DND-41 (cell line): ENCODE results near the gene GNG12.

ENCODE experiments used
- ATAC-seq: fragments of 200-7000 bp; cut with Tn5 transposase; 3 replicates; pipeline ENCODE4 v1.9.1; 2021; ENCODE audit warnings: low read depth; ENCODE audit not compliant: insufficient read depth
- DNase-seq: peaks from one replicate; pipeline ENCODE4 v3.0.0-alpha.2; 2020
- H2AFZ ChIP-seq: 2 replicates; pipeline ENCODE4 v1.6.0; 2012; ENCODE audit warnings: low read depth, low read length
- H3K27ac ChIP-seq: 2 replicates; pipeline ENCODE4 v1.5.1; 2012; ENCODE audit warnings: low read length, inconsistent platforms
- H3K27me3 ChIP-seq: fragments of 200-600 bp; sonication (generic); 2 replicates; pipeline ENCODE4 v1.6.0; 2012; ENCODE audit warnings: low read length, mild to moderate bottlenecking, inconsistent platforms; ENCODE audit not compliant: insufficient read depth, poor library complexity
- H3K36me3 ChIP-seq: 2 replicates; pipeline ENCODE4 v1.5.1; 2012; ENCODE audit warnings: low read length, inconsistent platforms; ENCODE audit not compliant: insufficient read depth
- H3K4me1 ChIP-seq: 2 replicates; pipeline ENCODE4 v1.5.1; 2012; ENCODE audit warnings: mild to moderate bottlenecking, low read length; ENCODE audit not compliant: insufficient read depth
- H3K4me2 ChIP-seq: 2 replicates; pipeline ENCODE4 v1.6.0; 2012; ENCODE audit warnings: mild to moderate bottlenecking, moderate library complexity, low read length, inconsistent platforms; ENCODE audit not compliant: insufficient read depth
- H3K4me3 ChIP-seq, 2 experiments: fragments of 200-600 bp in 1 of 2; shearing (Covaris generic) in 1 of 2; 2 replicates each; pipeline ENCODE4 v1.5.1; 2012 to 2016; ENCODE audit warnings: inconsistent platforms in 2 of 2, low read length in 2 of 2, mild to moderate bottlenecking in 2 of 2, low read depth in 1 of 2, moderate library complexity in 1 of 2
- H3K79me2 ChIP-seq: 2 replicates; pipeline ENCODE4 v1.6.0; 2012; ENCODE audit warnings: low read length, inconsistent platforms; ENCODE audit not compliant: insufficient read depth
- H3K9ac ChIP-seq: 2 replicates; pipeline ENCODE4 v1.6.0; 2012; ENCODE audit warnings: low read depth, mild to moderate bottlenecking, inconsistent platforms, low read length, moderate library complexity
- H3K9me3 ChIP-seq: 2 replicates; pipeline ENCODE4 v1.5.1; 2012; ENCODE audit warnings: low read length, moderate library complexity, mild to moderate bottlenecking, inconsistent platforms; ENCODE audit not compliant: insufficient read depth, severe bottlenecking
- H4K20me1 ChIP-seq: 2 replicates; pipeline ENCODE4 v1.6.0; 2012; ENCODE audit warnings: low read length; ENCODE audit not compliant: insufficient read depth
- EZH2 ChIP-seq: IDR thresholded peaks from 3 replicates; pipeline ENCODE4 v1.6.1; 2012; ENCODE audit warnings: borderline replicate concordance, low read depth, mild to moderate bottlenecking, moderate library complexity, low read length, inconsistent platforms; ENCODE audit not compliant: severe bottlenecking
- TF ChIP-seq, protein P1 (sequence below): IDR thresholded peaks from 2 replicates; pipeline ENCODE4 v1.5.1; 2012; ENCODE audit warnings: borderline replicate concordance, low read length, moderate library complexity, mild to moderate bottlenecking; ENCODE audit not compliant: poor library complexity, severe bottlenecking; ENCODE audit errors: extremely low read depth

The GNG12 gene

DNA sequence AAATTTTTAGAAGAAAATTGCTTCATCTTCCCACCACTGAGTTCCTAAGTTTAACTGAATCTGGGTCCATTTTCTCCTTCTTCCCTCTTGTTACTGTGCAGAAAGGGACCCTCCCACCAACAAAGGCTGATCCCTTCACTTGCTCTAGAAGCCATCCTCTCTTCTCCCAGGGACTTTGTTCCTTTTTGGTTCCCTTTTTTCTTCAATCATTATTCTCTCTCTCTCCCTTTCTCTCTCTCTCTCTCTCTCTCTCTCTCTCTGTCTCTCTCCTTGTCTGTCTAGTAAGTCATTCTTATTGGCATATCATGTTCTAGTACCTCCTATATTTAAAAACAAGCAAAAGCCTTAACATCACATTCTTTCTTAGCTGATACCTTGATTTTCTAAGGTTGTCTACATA is 180.0 kb downstream of the GNG12 start:
- DNase-seq (no peak), ATAC-seq (no peak)
- TF ChIP-seq, protein P1, sequence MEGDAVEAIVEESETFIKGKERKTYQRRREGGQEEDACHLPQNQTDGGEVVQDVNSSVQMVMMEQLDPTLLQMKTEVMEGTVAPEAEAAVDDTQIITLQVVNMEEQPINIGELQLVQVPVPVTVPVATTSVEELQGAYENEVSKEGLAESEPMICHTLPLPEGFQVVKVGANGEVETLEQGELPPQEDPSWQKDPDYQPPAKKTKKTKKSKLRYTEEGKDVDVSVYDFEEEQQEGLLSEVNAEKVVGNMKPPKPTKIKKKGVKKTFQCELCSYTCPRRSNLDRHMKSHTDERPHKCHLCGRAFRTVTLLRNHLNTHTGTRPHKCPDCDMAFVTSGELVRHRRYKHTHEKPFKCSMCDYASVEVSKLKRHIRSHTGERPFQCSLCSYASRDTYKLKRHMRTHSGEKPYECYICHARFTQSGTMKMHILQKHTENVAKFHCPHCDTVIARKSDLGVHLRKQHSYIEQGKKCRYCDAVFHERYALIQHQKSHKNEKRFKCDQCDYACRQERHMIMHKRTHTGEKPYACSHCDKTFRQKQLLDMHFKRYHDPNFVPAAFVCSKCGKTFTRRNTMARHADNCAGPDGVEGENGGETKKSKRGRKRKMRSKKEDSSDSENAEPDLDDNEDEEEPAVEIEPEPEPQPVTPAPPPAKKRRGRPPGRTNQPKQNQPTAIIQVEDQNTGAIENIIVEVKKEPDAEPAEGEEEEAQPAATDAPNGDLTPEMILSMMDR, result no peak
- TF ChIP-seq EZH2, result no peak
- no peak overlapping the region for H3K4me3 ChIP-seq
- H3K36me3 ChIP-seq, result no peaks in the 10 kb centered on the region
- H3K79me2 ChIP-seq, result no peaks in the 10 kb centered on the region
- no peaks in the 10 kb centered on the region for H3K9me3 ChIP-seq
- no peak overlapping the region for H2AFZ ChIP-seq
- no peaks in the 10 kb centered on the region for H3K4me1 ChIP-seq
- H3K27me3 ChIP-seq, result peaks cover 4% of the 10 kb centered on the region
- no peaks in the 10 kb centered on the region for H4K20me1 ChIP-seq
- H3K27ac ChIP-seq, result no peak overlapping the region
- H3K4me2 ChIP-seq, result no peak overlapping the region
- no peak overlapping the region for H3K9ac ChIP-seq

DNA sequence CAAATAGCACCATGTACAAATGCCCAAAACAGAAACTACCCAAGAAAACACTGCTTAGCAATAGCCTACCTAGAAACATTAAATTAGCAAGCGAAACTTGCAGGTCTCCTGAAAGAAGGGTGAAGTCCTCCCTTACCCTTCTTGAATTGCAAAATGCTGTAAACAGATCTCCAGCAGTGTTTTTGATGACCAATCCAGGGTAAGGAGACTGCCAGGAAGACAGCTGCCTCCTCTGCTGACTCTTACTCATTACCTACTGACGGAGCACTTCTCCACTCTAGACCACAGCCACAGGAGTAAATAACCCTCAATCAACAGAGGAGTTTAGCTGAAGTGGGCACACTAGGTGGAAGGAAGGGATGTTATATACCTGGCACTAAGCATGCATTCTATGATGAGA is 180.5 kb downstream of the GNG12 start:
- Histone ChIP-seq H3K9me3 (no peaks in the 10 kb centered on the region), H3K36me3 (no peaks in the 10 kb centered on the region), H3K79me2 (no peaks in the 10 kb centered on the region), H2AFZ (no peak overlapping the region), H4K20me1 (no peaks in the 10 kb centered on the region), H3K9ac (no peak overlapping the region), H3K4me1 (no peaks in the 10 kb centered on the region), H3K27me3 (peaks cover 4% of the 10 kb centered on the region), H3K4me2 (no peak overlapping the region), H3K27ac (no peak overlapping the region), H3K4me3 (no peak overlapping the region)
- no peak for TF ChIP-seq EZH2
- TF ChIP-seq, protein P1, result no peak
- ATAC-seq, result peak; percentile 33; the same call in 1 of the 3 replicates
- no peak for DNase-seq
